Stimulated activated CD4-positive, alpha-beta T cell treated with anti-CD3 and anti-CD28 coated beads, Interleukin-2, amount 100 ng/mL, for 4 hours (primary cell): ENCODE results near the gene AKR7A3.
"Not testable (repeated sequence)": the region's sequence is repeated elsewhere in the genome, so short reads cannot be mapped to it uniquely, and the experiment has no call there.

ENCODE experiments used
- DNase-seq: peaks from one replicate; pipeline ENCODE4 v3.0.0-alpha.2; 2020; ENCODE audit warnings: low read depth

Gene AKR7A3

DNA sequence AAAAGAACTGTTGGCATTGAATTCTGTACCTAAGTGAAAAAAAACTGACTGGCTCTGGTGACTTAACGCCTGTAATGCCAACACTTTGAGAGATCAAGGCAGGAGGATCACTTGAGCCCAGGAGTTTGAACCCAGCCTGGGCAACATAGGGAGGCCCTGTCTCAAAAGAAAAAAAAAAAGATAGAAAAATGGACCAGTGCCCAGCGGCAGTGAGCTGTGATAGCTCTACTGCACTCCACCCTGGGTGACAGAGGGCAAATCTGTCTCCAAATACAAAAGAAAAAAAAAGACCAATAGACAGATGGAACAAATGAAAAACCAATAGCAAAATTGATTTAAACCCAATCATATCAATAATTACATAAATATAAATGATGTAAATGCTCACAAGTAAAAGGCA, 674 bp upstream of the AKR7A3 start:
- DNase-seq = no peak

- no peak for DNase-seq
Measured at GRCh38 chr1:19287436-19288185, 959 bp downstream of the AKR7A3 start.

- DNase-seq = not testable (repeated sequence)
Measured at GRCh38 chr1:19285807-19286206, 2.8 kb downstream of the AKR7A3 start.

DNA sequence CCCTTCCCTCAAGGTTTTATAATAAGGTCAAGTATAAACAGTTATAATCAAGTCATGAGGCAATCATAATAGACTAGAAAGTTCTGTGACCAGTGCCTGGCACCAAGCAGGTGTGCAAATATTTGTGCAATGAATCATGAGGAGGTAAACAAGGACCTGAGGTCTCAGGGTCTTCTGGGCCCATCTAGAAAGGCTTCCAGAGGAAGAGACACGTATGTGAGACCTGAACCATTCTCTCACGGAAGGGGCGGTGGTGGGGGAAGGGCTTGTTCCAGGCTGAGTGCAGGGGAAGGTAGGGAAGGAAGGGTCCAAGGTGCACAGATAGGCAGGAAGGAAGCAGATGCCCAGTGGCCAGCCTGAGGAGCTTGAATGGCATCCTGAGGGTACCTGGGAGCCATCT, 3.2 kb downstream of the AKR7A3 start:
- DNase-seq = not testable (repeated sequence)

DNA sequence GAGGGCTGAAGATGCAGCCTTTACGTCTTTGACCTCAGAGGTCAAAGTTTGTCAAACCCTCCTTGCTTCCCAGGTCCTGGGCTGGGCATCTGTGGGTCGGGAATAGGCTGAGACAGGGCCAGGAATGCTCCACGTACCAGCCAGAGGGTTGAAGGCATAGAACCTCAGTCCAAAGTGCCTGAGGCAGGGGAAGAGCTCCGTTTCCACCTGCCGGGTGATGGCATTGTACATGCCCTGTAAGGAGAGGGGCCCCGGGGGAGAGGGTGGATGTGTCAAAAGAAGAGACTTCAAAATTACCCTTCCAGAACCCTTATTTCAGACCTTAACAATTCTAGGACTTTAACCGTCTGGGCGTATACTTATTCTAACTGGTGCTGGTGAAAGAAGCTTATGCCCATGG, 3.7 kb downstream of the AKR7A3 start:
- DNase-seq = no peak

GRCh38 chr1:19283891-19284290, 4.7 kb downstream of the AKR7A3 start:
- DNase-seq = no peak

DNA sequence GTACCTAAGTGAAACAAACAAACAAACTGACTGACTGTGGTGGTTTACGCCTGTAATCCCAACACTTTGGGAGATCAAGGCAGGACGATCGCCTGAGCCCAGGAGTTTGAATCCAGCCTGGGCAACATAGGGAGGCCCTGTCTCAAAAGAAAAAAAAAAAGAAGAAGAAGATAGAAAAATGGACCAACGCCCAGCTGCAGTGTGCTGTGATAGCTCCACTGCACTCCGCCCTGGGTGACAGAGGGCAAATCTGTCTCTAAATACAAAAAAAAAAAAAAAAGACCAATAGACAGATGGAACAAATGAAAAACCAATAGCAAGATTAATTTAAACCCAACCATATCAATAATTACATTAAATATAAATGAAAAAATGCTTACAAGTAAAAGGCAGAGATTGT, 13.9 kb downstream of the AKR7A3 start:
- no peak for DNase-seq

GRCh38 chr1:19273844-19274531, 14.6 kb downstream of the AKR7A3 start:
- not testable (repeated sequence) for DNase-seq

DNA sequence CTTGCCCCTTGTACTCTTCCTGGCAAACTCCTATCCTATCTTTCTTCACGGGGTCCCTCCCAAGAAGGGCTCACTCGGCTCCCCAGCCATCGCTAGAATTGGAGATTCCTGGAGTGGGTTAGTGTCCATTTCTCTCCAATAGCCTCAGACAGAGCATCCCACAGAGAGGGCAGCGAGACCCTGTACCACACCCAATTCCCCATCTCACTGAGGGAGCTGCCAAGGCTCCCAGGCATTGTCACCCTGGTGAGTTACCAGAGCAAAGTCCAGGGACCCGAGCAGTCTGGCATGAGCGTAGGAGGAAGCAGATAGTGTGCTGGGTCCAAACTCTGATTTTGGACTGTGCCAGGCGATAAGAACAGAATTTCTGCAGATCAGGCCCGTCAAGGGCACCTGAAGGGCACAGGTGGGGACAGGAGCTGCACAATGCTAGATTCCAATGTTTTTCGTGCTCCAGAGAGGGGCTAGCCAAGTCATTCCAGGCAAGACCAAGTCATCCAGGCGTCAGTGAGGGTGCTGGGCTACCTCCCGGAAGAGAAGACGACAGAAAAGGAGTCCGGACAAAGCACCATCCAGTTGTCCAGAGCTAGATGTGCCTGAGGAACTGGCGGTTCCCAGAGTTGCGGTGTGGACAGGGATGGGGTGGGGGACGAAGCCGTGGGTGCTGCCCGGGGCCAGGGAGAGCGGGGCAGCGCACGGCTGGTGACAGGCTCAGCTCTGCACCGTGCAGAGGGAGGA, 15.3 kb downstream of the AKR7A3 start:
- DNase-seq = no peak

- DNase-seq = no peak
Measured at GRCh38 chr1:19272064-19272463, 16.5 kb downstream of the AKR7A3 start.

DNA sequence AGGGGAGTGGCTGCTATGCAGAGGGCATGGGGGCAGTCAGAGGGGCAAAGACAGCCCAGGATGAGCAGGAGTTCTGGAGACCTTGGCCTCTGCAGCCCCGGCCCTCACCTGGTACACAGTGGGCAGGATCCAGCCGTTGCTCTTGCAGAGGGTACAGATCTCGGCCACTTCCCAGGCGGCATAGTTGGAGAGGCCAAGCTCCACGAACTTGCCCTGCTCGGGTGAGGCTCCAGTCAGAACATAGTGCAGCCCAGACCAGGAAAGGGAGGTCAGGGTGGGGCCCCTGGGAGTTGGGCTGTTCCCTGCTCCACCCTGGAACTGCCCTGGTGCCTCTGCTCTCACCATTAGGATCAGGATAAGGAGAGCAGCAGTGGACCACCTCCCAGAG, 18.2 kb downstream of the AKR7A3 start:
- DNase-seq = not testable (repeated sequence)

GRCh38 chr1:19269427-19270342, 18.9 kb downstream of the AKR7A3 start:
- not testable (repeated sequence) for DNase-seq

DNA sequence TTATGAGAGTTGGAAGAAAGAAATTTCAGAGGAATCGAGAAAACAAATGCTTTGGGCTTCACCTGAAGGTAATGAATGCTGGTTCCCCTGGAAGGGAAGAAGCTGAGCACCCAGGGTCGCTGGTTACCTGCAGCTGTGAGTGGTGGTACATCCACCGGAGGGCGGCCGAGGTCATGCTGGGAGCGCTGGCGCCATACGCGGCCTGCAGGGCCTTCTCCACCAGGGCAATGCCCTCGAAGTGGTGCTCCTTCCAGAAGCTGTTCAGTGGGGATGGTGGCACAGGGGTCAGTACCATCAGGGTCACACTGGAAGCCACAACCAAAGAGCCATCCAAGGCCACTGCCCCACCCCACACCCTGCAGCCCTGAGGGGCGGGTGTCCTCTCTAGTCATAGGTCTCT, 20.1 kb downstream of the AKR7A3 start:
- no peak for DNase-seq

DNA sequence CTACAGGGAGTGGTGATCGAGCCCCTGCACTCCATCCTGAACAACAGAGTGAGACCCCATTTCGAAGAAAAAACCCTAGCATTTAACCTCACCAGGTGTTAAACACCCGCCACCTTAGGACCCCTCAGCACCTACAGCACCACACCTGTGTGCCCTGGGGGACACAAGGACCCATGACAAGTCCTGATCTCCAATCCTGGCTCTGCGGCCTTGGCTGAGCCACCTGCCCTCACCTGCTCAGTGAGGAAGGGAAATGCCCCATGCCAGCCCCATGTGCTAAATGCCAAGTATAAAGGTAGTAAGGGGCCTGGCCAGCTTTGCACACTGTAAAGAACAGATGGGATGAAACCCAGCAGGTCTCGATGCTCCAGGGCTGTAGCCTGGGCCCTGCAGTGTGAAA, 25.8 kb downstream of the AKR7A3 start:
- no peak for DNase-seq

DNA sequence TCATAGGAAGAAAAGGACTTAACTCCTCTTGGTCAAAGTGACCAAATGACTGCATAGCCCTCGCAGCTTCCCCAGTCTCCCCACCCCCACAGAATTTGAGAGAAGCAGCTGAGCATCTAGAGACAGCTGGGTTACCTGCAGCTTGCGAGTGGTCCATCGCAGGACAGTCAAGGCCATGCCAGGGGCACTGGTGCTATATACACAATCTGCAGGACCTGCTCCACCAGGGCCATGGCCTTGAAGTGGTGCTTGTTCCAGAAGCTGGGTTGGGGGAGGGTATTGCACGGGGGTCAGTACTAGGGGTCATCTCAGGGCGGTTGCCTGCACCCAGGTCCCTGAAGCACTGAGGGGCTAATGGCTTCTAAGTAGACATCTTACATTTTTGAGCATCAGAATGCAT, 26.5 kb downstream of the AKR7A3 start:
- no peak for DNase-seq

DNA sequence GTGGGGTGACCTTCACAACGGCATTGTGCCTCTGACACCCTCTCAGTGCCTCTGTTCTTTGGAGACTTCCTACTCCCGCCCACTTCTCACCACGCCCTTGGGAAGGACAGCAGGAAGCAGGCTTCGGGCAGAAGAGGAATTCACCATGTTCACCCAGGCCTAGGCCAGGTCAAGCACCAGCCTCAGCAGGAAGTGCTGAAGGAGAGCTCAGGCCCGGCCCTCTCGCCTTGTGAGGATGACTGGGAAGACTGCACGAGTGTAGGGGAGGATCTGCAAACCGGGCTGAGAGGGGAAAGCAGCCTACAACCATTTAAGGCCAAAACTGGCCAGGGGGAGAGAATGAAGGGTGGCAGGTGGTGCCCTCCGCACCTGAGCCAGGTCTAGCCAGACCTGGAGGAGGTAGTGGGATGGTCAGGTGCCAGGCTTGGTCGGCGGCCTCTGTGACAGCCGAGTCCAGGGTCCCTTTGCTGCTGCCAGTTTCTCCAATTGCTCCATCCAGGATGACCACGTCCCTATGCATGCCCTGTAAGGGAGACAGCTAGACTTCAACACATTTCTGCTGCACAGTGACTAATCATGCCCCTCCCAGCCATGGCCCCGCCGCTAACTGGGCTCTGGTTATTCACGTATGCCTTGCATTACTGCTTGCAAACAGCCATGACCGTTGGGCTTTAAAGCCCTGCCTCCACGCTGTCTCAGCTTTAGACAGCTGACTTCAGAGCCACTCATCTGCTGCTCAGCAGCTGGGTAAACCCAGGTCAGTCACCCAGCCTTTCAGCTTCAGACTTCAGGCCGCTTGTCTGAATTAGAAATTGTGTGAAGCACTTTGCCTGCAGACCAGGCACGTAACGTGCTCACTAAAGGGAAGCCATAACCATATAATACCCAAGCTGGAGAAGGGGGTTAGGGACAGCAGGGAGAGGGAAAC, 28.1 kb downstream of the AKR7A3 start:
- DNase-seq = no peak

DNA sequence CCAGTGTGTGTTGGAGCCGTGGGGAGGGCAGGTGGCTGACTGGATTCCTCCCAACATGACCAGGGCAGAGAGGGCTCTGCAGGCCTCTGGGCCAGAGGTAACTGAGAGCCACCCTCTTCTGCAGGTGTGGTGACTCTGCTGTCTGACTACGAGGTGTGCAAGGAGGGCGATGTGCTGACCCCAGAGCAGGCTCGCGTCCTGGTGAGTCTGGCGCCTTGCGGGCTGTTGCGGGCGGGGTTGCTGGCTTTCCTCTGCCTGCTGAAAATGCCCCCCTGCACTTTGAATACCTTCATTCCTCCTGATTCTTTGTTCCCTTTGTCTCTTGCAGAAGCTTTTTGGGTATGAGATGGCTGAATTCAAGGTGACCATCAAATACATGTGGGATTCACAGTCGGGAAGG, 30.2 kb downstream of the AKR7A3 start:
- no peak for DNase-seq

DNA sequence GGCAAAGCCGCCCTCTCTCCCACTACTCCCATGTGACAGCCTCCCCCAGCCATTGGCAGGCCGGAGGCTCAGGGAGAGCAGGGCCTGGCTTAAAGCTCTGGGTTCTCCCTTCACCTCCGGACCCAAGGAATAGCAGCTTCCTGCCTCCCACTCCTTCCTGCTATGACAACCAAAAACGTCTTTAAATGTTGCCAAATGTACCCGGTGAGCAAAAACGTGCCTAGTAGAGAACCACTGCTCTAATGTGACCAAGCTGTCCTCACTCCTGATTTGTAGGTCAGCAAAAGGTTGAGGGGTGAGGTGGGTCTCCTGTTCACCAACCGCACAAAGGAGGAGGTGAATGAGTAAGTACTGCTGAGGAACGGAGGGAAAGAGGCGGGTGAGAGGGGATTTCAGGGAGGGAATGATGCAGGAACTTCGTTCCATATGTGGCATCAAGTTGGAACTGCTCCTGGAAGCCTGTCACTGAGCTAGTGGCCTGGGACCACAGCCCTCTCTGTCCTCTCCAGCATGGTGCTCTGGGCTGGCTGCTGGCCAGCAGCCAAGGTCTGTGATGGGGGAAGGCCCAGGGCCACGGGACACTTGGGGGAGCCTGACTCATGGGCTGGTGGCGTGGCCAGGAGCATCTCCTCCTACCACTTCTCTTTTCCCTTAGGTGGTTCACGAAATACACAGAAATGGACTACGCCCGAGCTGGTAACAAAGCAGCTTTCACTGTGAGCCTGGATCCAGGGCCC, 31.2 kb downstream of the AKR7A3 start:
- DNase-seq = no peak

DNA sequence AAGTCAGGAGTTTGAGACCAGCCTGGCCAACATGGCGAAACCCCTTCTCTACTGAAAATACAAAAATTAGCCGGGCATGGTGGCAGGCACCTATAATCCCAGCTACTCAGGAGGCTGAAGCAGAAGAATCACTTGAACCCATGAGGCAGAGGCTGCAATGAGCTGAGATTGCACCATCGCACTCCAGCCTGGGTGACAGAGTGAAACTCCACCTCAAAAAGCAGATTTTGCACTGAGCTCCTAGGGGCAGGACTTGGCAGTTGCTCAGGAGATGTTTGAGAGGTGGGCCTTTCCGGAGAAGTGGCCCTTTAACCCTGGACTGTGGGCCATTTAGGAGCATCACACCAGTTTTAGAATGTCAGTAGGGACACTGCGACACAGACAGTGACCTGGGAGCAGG, 32.3 kb downstream of the AKR7A3 start:
- DNase-seq = not testable (repeated sequence)

GRCh38 chr1:19255288-19255687, 33.3 kb downstream of the AKR7A3 start:
- no peak for DNase-seq
